OCI-LY7 (cell line): ENCODE data around the gene CTNS.

Experiments
- CTCF ChIP-seq: fragments of 200-600 bp; sonication (generic); conservative IDR thresholded peaks from 2 replicates; pipeline ENCODE4 v1.5.1; 2014; ENCODE audit warnings: mild to moderate bottlenecking, antibody characterized with exemption, low read length, moderate library complexity, mixed read lengths
- EZH2phosphoT487 ChIP-seq: fragments of 200-600 bp; sonication (generic); IDR thresholded peaks from 2 replicates; pipeline ENCODE4 v1.6.1; 2018; ENCODE audit warnings: low read depth, borderline replicate concordance, mild to moderate bottlenecking, mixed run types, antibody characterized with exemption, low read length, moderate library complexity, mixed read lengths

DNA sequence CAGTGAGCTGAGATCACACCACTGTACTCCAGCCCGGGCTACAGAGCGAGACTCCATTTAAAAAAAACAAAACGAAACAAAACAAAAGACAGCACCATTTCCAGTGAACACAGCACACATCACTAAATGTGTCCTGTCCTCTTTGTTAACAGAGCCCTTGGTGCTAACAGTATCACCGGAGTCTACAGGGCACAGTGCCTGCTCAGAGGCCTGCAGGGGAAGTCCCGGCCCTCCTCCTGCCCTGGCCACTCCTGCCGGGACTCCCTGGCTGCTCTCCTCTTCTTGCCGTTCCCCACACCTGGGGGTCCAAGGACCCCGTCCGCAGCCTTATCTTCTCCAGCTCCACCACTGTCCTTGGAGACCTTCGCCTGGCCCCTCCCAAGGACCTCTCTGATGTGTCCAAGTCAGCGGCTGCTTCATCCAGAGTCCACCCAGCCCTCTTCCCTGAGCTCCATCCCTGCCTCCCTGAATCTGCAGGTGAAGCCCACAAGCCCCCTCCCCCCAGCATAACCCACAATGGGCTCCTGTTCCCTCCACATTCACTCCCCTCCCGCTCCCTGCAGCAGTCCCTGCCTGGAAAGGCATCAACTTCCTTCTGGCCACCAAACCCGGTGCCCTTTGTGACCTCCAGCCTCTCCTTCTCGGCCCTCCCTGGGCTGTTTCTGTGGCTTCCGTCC, 35.9 kb upstream of the CTNS start:
- TF ChIP-seq CTCF (no peak), EZH2phosphoT487 (no peak)
